K562 (cell line): ENCODE data around the gene MEAF6. TPM values are rescaled to one million over a fixed set of nuclear protein-coding genes. Genes with fewer than 3 reads are reported as not detected.

Source experiments
- ATAC-seq: fragments of 200-7000 bp; cut with Tn5 transposase; 3 replicates; pipeline ENCODE4 v1.9.1; 2020; ENCODE audit warnings: moderate library complexity
- BruUV-seq: library from RNA; stranded (reverse); fragments of 400-500 nt; replicated peaks from 2 replicates; lab custom pipeline; 2021; lab: Mats Ljungman, UMichigan
- CTCF ChIA-PET: fragments of 300-600 bp; formaldehyde crosslinking; extraction: SDS; loops from one replicate; lab custom pipeline; 2021; ENCODE audit warnings: low intra/inter-chr PET ratio; lab: Yijun Ruan, JAX
- POLR2A ChIA-PET: fragments of 300-600, 350-650 bp; sonication (Branson Sonifier 250); formaldehyde crosslinking; extraction: SDS; loops from one replicate; lab custom pipeline; 2021; ENCODE audit warnings: antibody characterized with exemption, inconsistent platforms; lab: Yijun Ruan, JAX
- DNase-seq, 4 experiments: peaks; one replicate each; pipeline versions ENCODE4 v3.0.0 to v3.0.0-alpha.2; 2011 to 2018; ENCODE audit warnings: low spot score in 3 of 4, mixed read lengths in 3 of 4; ENCODE audit errors: extremely low read depth in 1 of 4
- FAIRE-seq: peaks from 2 replicates; lab custom pipeline; 2011; peaks lifted over from hg19 to GRCh38; lab: Jason Lieb, UNC
- H2AFZ ChIP-seq: 2 replicates; pipeline ENCODE4 v1.6.0; 2011; ENCODE audit warnings: low read depth, low read length, control low read depth, inconsistent platforms
- H3K27ac ChIP-seq: fragments of 200-600 bp; 3 replicates; pipeline ENCODE4 v1.8.0; 2011; ENCODE audit warnings: low read depth, mild to moderate bottlenecking, control low read depth, inconsistent platforms, low read length, moderate library complexity, mixed read lengths; ENCODE audit errors: extremely low read depth
- H3K27me3 ChIP-seq, 2 experiments: fragments of 300-600 bp in 1 of 2; 2 replicates in 1 of 2; 3 replicates in 1 of 2; pipeline versions ENCODE4 v1.6.0 to v1.8.0; 2011; ENCODE audit warnings: inconsistent platforms in 2 of 2, low read length in 2 of 2, mild to moderate bottlenecking in 1 of 2, mixed read lengths in 1 of 2, moderate library complexity in 1 of 2; ENCODE audit not compliant: control insufficient read depth in 2 of 2, insufficient read depth in 2 of 2
- H3K36me3 ChIP-seq: fragments of 300-600 bp; 3 replicates; pipeline ENCODE4 v1.8.0; 2011; ENCODE audit warnings: mild to moderate bottlenecking, low read length, inconsistent platforms; ENCODE audit not compliant: control insufficient read depth, insufficient read depth
- H3K4me1 ChIP-seq, 2 experiments: fragments of 200-600 bp in 1 of 2; replicated peaks in 1 of 2; 2 replicates in 1 of 2; 3 replicates in 1 of 2; pipeline versions ENCODE4 v1.5.1 to v1.8.0; 2011; ENCODE audit warnings: inconsistent platforms in 2 of 2, low read length in 2 of 2, mild to moderate bottlenecking in 1 of 2, mixed read lengths in 1 of 2, moderate library complexity in 1 of 2; ENCODE audit not compliant: control insufficient read depth in 2 of 2, insufficient read depth in 2 of 2
- H3K4me2 ChIP-seq: 2 replicates; pipeline ENCODE4 v1.6.1; 2011; ENCODE audit warnings: low read length, control low read depth, inconsistent platforms, mixed read lengths; ENCODE audit not compliant: insufficient read depth
- H3K4me3 ChIP-seq: fragments of 200-600 bp; sonication (generic), shearing (Covaris generic); 2 replicates; pipeline ENCODE4 v1.5.1; 2016; ENCODE audit warnings: control low read depth, inconsistent platforms
- H3K79me2 ChIP-seq: fragments of 200-600 bp; 3 replicates; pipeline ENCODE4 v1.8.0; 2011; ENCODE audit warnings: low read length, inconsistent platforms; ENCODE audit not compliant: control insufficient read depth, insufficient read depth
- H3K9ac ChIP-seq, 2 experiments: 2 replicates each; pipeline versions ENCODE4 v1.6.0 to v1.6.1; 2011; ENCODE audit warnings: low read depth in 2 of 2, low read length in 2 of 2, control low read depth in 1 of 2, inconsistent platforms in 1 of 2, mild to moderate bottlenecking in 1 of 2, mixed read lengths in 1 of 2; ENCODE audit not compliant: insufficient read depth in 1 of 2
- H3K9me1 ChIP-seq: one replicate; pipeline ENCODE4 v1.6.0; 2011; ENCODE audit warnings: inconsistent platforms, mild to moderate bottlenecking, low read length, moderate library complexity; ENCODE audit not compliant: control insufficient read depth, insufficient read depth
- H3K9me3 ChIP-seq: replicated peaks from 2 replicates; pipeline ENCODE4 v1.5.1; 2011; ENCODE audit warnings: low read depth, low read length, inconsistent platforms; ENCODE audit not compliant: control insufficient read depth, insufficient read depth
- H4K20me1 ChIP-seq: replicated peaks from 2 replicates; pipeline ENCODE4 v1.6.1; 2011; ENCODE audit warnings: low read length, inconsistent platforms, mixed read lengths; ENCODE audit not compliant: control insufficient read depth, insufficient read depth
- HMGN3 ChIP-seq: IDR thresholded peaks from 2 replicates; pipeline ENCODE4 v1.6.1; 2011; ENCODE audit warnings: borderline replicate concordance, low read depth, mild to moderate bottlenecking, mixed read lengths, low read length; ENCODE audit not compliant: insufficient read length; ENCODE audit errors: extremely low read depth
- IFI16 ChIP-seq: fragments of 250-450 bp; sonication (Bioruptor Pico); IDR thresholded peaks from 2 replicates; pipeline ENCODE4 v2.1.2; 2022; ENCODE audit warnings: mild to moderate bottlenecking, inconsistent platforms
- JUND ChIP-seq, 2 experiments: IDR thresholded peaks; 2 replicates in 1 of 2; 3 replicates in 1 of 2; pipeline ENCODE4 v1.6.1; 2011; ENCODE audit warnings: borderline replicate concordance in 2 of 2, low read depth in 2 of 2, low read length in 2 of 2, improper control_type of control experiment in 1 of 2, missing biosample characterization in 1 of 2, missing genetic modification characterization in 1 of 2, missing genetic modification reagents in 1 of 2
- MEIS2 ChIP-seq: fragments of 450-650 bp; IDR thresholded peaks from 2 replicates; pipeline ENCODE4 v1.6.1; 2014; ENCODE audit warnings: mild to moderate bottlenecking; ENCODE audit not compliant: partially characterized antibody
- SAFB ChIP-seq: fragments of 200-400 bp; formaldehyde crosslinking; IDR thresholded peaks from 2 replicates; pipeline ENCODE4 v1.6.1; 2017; ENCODE audit warnings: low read depth, low read length, borderline replicate concordance
- SRSF9 ChIP-seq: fragments of 200-400 bp; formaldehyde crosslinking; IDR thresholded peaks from 2 replicates; pipeline ENCODE4 v1.6.1; 2017; ENCODE audit warnings: low read depth, low read length, borderline replicate concordance
- WGBS: fragments of 100-300 bp; shearing (Covaris generic); methylation state at CpG from one replicate; pipeline ENCODE4 v1.1.6; 2016; ENCODE audit warnings: low coverage, mixed read lengths; ENCODE audit not compliant: insufficient coverage; ENCODE audit errors: missing lambda C conversion rate; 5-methylcytosine and 5-hydroxymethylcytosine counted together
- in situ Hi-C: fragments of 300-500 bp; cut with MboI; formaldehyde crosslinking; loops from 4 replicates; pipeline ENCODE4 v1.15.0; 2018; ENCODE audit warnings: inconsistent platforms, mixed read lengths
- intact Hi-C: fragments of 100-400 bp; cut with micrococcal nuclease; formaldehyde crosslinking; loops from 2 replicates; pipeline ENCODE4 v1.14.2; 2022
- polyA plus RNA-seq, 8 experiments: library from polyadenylated mRNA; depleted of rRNA in 4 of 8; stranded (reverse) in 5 of 8; unstranded in 3 of 8; fragments of >200 nt; fragmentation: Nextera tagmentation in 2 of 8; fragmentation: Illumina TruSeq in 1 of 8; extraction: Ambion mirVana in 2 of 8; extraction: Trizol in 1 of 8; gene quantifications; 2 replicates each; pipeline versions ENCODE4 v1.2.1 to v1.2.3, GENCODE V29; 2011 to 2014; ENCODE audit warnings: inconsistent platforms in 1 of 8, missing spikeins in 1 of 8
- total RNA-seq, 7 experiments: library from RNA; depleted of rRNA in 6 of 7; stranded (reverse); fragments of >200 nt in 6 of 7; fragmentation: Illumina TruSeq in 2 of 7; extraction: Trizol in 2 of 7; gene quantifications; 2 replicates each; pipeline versions ENCODE4 v1.2.1 to v1.2.3, GENCODE V29; 2011 to 2021; ENCODE audit warnings: low replicate concordance in 1 of 7

MEAF6 gene
- total and polyA plus RNA-seq, 9 of the 15 experiments (the other 6 are each of a cell fraction or from before 2014, with no cell fraction given): 55.0 to 151 (median 92.3) TPM

- H3K4me1 ChIP-seq: peaks cover 0 to 4% of the 10 kb centered on the region in 2 experiments; a peak in 1 of 5 replicates
- intact Hi-C loops: no loop called here
- in situ Hi-C loops: no loop called here
- TF ChIP-seq IFI16 (CRISPR knock-in tag): no peak
- no peak for TF ChIP-seq MEIS2
- TF ChIP-seq JUND (IDR thresholded peaks at IDR 0.05; ENCODE audit: borderline replicate concordance, low read depth, low read length): no peak
- TF ChIP-seq JUND (tag; IDR thresholded peaks at IDR 0.05; ENCODE audit: borderline replicate concordance, low read depth, low read length): no peak
- no peak for TF ChIP-seq HMGN3
- TF ChIP-seq SRSF9: no peak
- TF ChIP-seq SAFB: no peak
- H3K9ac ChIP-seq: no peak overlapping the region
- no peak for ATAC-seq
- no peaks in the 10 kb centered on the region for H3K9me1 ChIP-seq
- WGBS: 90% methylated on average over 2 of the region's 2 CpGs
- H3K36me3 ChIP-seq: peaks cover 75% of the 10 kb centered on the region
- no peak overlapping the region for H2AFZ ChIP-seq
- FAIRE-seq: no peak
- H3K27me3 ChIP-seq: no peaks in the 10 kb centered on the region
- POLR2A ChIA-PET: interaction anchor here (0.7 to 8.8 kb wide), 6 partner anchors 9 to 1064 kb away, joined by 3 to 65 read pairs (median 3); partner anchors contain the start of gene MEAF6
- no peak overlapping the region for H3K4me2 ChIP-seq
- CTCF ChIA-PET: no interaction called here
- DNase-seq: no peak
- no peaks in the 10 kb centered on the region for H4K20me1 ChIP-seq
- no peaks in the 10 kb centered on the region for H3K79me2 ChIP-seq
- no peaks in the 10 kb centered on the region for H3K9me3 ChIP-seq
- no peak overlapping the region for H3K27ac ChIP-seq
- BruUV-seq: no TSS peak
- no peak overlapping the region for H3K4me3 ChIP-seq
These were observed 16.7 kb downstream of the MEAF6 start for GRCh38 chr1:37497832-37498231.
